HEK293 (cell line): ENCODE data around the gene FUT3.

Source experiments
- SALL2 ChIP-seq: fragments of 450-650 bp; formaldehyde crosslinking; IDR thresholded peaks from 2 replicates; pipeline ENCODE4 v1.5.0; 2017; ENCODE audit warnings: missing biosample characterization, mild to moderate bottlenecking, missing genetic modification characterization, borderline replicate concordance
- ZNF114 ChIP-seq: fragments of 450-650 bp; formaldehyde crosslinking; IDR thresholded peaks from 2 replicates; pipeline ENCODE4 v1.5.0; 2017; ENCODE audit warnings: missing biosample characterization, missing genetic modification characterization
- ZNF335 ChIP-seq: fragments of 450-650 bp; formaldehyde crosslinking; conservative IDR thresholded peaks from 2 replicates; pipeline ENCODE4 v1.5.1; 2016; ENCODE audit warnings: missing biosample characterization, missing genetic modification characterization
- ZNF529 ChIP-seq: fragments of 450-650 bp; formaldehyde crosslinking; IDR thresholded peaks from 2 replicates; pipeline ENCODE4 v1.5.1; 2017; ENCODE audit warnings: missing genetic modification characterization, missing biosample characterization; ENCODE audit not compliant: insufficient replicate concordance

GRCh38 chr19:5844456-5845433, 6.5 kb downstream of the FUT3 start:
- no peak for TF ChIP-seq SALL2
- no peak for TF ChIP-seq ZNF529
- TF ChIP-seq ZNF114 (tag by site-specific recombination), result no peak
- TF ChIP-seq ZNF335 (tag by site-specific recombination), result no peak
